ENCODE results near the gene TESK2.
"Not testable (repeated sequence)": the region's sequence is repeated elsewhere in the genome, so short reads cannot be mapped to it uniquely, and the experiment has no call there.

Gene TESK2

GRCh38 chr1:45490626-45491486 lies at the start of gene TESK2:
TSS of gene TESK2 (minus strand) at chr1:45491163. CDS start at chr1:45457785, 33,378 bp downstream.
- H3K4me3 ChIP-seq (ENCODE audit: low read length) = peak within 1 kb of the TSS; percentile 88
- DNase-seq (ENCODE audit: low read depth) = peak; percentile 100
- TF ChIP-seq, protein P1, sequence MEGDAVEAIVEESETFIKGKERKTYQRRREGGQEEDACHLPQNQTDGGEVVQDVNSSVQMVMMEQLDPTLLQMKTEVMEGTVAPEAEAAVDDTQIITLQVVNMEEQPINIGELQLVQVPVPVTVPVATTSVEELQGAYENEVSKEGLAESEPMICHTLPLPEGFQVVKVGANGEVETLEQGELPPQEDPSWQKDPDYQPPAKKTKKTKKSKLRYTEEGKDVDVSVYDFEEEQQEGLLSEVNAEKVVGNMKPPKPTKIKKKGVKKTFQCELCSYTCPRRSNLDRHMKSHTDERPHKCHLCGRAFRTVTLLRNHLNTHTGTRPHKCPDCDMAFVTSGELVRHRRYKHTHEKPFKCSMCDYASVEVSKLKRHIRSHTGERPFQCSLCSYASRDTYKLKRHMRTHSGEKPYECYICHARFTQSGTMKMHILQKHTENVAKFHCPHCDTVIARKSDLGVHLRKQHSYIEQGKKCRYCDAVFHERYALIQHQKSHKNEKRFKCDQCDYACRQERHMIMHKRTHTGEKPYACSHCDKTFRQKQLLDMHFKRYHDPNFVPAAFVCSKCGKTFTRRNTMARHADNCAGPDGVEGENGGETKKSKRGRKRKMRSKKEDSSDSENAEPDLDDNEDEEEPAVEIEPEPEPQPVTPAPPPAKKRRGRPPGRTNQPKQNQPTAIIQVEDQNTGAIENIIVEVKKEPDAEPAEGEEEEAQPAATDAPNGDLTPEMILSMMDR (IDR thresholded peaks at IDR 0.05; ENCODE audit: insufficient read depth, low read depth, low read length, missing control alignments) = peak; percentile 24

DNA sequence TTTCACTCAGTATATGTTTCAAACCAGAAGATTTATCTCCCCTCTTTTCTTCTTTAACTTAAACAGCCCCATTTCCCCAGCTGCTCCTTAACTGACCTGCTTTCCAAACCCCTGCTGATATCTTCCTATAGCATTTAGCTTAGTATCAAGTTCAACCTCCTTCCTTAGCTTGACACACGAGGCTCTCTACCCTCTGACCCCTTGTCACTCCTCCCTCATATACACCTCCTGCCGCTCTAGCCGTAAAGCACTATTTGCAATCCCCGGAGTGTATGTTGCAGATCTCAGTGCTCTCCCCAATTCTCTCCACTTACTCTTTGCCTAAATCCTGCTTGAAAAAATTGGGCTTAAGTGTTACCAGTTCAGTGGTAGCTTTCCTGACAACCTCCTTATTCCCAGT lies 45.9 kb upstream of the TESK2 start:
- no peak overlapping the region for H3K4me3 ChIP-seq (ENCODE audit: low read length)
- TF ChIP-seq, protein P1 (IDR thresholded peaks at IDR 0.05; ENCODE audit: insufficient read depth, low read depth, low read length, missing control alignments) = no peak
- DNase-seq (ENCODE audit: low read depth) = no peak

GRCh38 chr1:45535988-45536766 lies 45.2 kb upstream of the TESK2 start:
- no peak for DNase-seq (ENCODE audit: low read depth)
- H3K4me3 ChIP-seq (ENCODE audit: low read length) = no peak overlapping the region
- TF ChIP-seq, protein P1 (IDR thresholded peaks at IDR 0.05; ENCODE audit: insufficient read depth, low read depth, low read length, missing control alignments) = no peak

GRCh38 chr1:45531873-45532272 lies 40.9 kb upstream of the TESK2 start:
- TF ChIP-seq, protein P1 (IDR thresholded peaks at IDR 0.05; ENCODE audit: insufficient read depth, low read depth, low read length, missing control alignments) = no peak
- H3K4me3 ChIP-seq (ENCODE audit: low read length) = no peak overlapping the region
- DNase-seq (ENCODE audit: low read depth) = no peak

DNA sequence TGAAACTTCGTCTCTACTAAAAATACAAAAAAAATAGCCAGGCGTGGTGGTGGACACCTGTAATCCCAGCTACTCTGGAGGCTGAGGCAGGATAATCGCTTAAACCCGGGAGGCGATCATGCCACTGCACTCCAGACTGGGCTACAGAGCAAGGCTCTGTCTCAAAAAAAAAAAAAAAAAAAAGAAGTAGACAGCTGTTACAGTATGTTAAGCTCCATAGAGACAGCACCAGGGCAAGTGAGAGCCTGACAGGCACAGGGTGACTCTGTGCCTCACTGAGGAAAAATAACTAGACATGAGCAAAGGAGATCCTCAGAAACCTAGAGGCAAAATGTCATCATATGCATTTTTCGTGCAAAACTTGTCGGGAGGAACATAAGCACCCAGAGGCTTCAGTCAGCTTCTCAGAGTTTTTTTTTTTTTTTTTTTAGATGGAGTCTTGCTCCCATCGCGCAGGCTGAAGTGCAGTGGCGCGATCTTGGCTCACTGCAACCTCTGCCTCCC lies 39.7 kb upstream of the TESK2 start:
- TF ChIP-seq, protein P1 (IDR thresholded peaks at IDR 0.05; ENCODE audit: insufficient read depth, low read depth, low read length, missing control alignments) = no peak
- DNase-seq (ENCODE audit: low read depth) = no peak
- H3K4me3 ChIP-seq (ENCODE audit: low read length) = no peak overlapping the region

GRCh38 chr1:45526135-45526644 lies 35.2 kb upstream of the TESK2 start:
- DNase-seq (ENCODE audit: low read depth) = no peak
- TF ChIP-seq, protein P1 (IDR thresholded peaks at IDR 0.05; ENCODE audit: insufficient read depth, low read depth, low read length, missing control alignments) = no peak
- H3K4me3 ChIP-seq (ENCODE audit: low read length) = no peak overlapping the region

DNA sequence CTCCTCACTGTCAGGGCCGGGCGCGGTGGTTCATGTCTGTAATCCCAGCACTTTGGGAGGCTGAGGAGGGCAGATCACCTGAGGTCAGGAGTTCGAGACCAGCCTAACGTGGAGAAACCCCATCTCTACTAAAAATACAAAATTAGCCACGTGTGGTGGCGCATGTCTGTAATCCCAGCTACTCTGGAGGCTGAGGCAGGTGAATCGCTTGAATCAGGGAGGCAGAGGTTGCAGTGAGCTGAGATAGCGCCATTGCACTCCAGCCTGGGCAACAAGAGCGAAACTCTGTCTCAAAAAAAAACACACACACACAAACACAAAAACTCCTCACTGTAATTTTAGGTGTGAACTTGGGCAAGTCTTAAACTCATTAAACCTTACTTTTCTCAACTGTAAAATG lies 33.0 kb upstream of the TESK2 start:
- DNase-seq (ENCODE audit: low read depth); H3K4me3 ChIP-seq (ENCODE audit: low read length): not testable (repeated sequence)

DNA sequence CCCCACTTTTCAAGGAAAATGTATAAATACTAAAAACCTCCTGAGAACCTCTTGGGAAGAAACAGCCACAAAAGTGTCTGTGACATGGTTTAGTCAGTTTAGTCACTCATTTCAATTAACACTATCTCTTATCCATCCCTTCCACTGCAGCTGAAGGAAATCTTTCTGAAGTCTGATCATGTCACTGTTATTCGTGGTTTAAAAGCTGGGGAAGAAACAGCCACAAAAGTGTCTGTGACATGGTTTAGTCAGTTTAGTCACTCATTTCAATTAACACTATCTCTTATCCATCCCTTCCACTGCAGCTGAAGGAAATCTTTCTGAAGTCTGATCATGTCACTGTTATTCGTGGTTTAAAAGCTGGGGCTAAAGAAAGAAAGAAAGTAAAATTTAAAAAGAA lies 32.6 kb upstream of the TESK2 start:
- H3K4me3 ChIP-seq (ENCODE audit: low read length); DNase-seq (ENCODE audit: low read depth): not testable (repeated sequence)

All from epithelial cell of esophagus (primary cell).